PC-3 (cell line): Measurements from ENCODE around the gene MAFF. TPM values are rescaled to one million over a fixed set of nuclear protein-coding genes. Genes with fewer than 3 reads are reported as not detected.

ENCODE experiments used
- ATAC-seq: fragments of 200-7000 bp; cut with Tn5 transposase; 2 replicates; pipeline ENCODE4 v1.9.1; 2020; ENCODE audit warnings: mild to moderate bottlenecking, moderate library complexity
- BruUV-seq: library from RNA; stranded (reverse); fragments of 400-500 nt; replicated peaks from 2 replicates; lab custom pipeline; 2021; lab: Mats Ljungman, UMichigan
- CTCF ChIA-PET: fragments of 300-600 bp; sonication (Branson Sonifier 250); formaldehyde crosslinking; loops from one replicate; lab custom pipeline; 2022; ENCODE audit warnings: antibody characterized with exemption; lab: Charles Lee
- POLR2A ChIA-PET: fragments of 300-600 bp; sonication (Branson Sonifier 250); formaldehyde crosslinking; loops from one replicate; lab custom pipeline; 2022; ENCODE audit warnings: antibody characterized with exemption; ENCODE audit not compliant: unreplicated experiment; lab: Charles Lee
- DNase-seq: peaks from one replicate; pipeline ENCODE4 v3.0.0-alpha.2; 2015
- H2AFZ ChIP-seq: fragments of 300-600 bp; sonication (generic); 2 replicates; pipeline ENCODE4 v1.6.0; 2016; ENCODE audit warnings: antibody characterized with exemption, low read length
- H3F3A ChIP-seq: fragments of 300-600 bp; sonication (generic); one replicate; pipeline ENCODE4 v1.6.0; 2017; ENCODE audit warnings: antibody characterized with exemption, low read length, control low read depth, mild to moderate bottlenecking; ENCODE audit not compliant: unreplicated experiment
- H3K27ac ChIP-seq: fragments of 300-600 bp; sonication (generic); 2 replicates; pipeline ENCODE4 v1.5.1; 2016; ENCODE audit warnings: mild to moderate bottlenecking, low read length
- H3K27me3 ChIP-seq: fragments of 300-600 bp; sonication (generic); 2 replicates; pipeline ENCODE4 v1.6.1; 2016; ENCODE audit warnings: low read length, mixed read lengths
- H3K36me3 ChIP-seq: fragments of 300-600 bp; sonication (generic); 2 replicates; pipeline ENCODE4 v1.6.1; 2016; ENCODE audit warnings: low read depth, mixed run types, low read length, mixed read lengths
- H3K4me1 ChIP-seq: fragments of 300-600 bp; sonication (generic); 2 replicates; pipeline ENCODE4 v1.5.1; 2016; ENCODE audit warnings: low read length; ENCODE audit not compliant: insufficient read depth
- H3K4me2 ChIP-seq: fragments of 300-600 bp; sonication (generic); 2 replicates; pipeline ENCODE4 v1.6.0; 2016; ENCODE audit warnings: low read length
- H3K4me3 ChIP-seq: fragments of 300-600 bp; sonication (generic); 2 replicates; pipeline ENCODE4 v1.5.1; 2016; ENCODE audit warnings: mild to moderate bottlenecking, low read length, mixed read lengths
- H3K79me2 ChIP-seq: fragments of 300-600 bp; sonication (generic); 2 replicates; pipeline ENCODE4 v1.6.1; 2017; ENCODE audit warnings: low read length, mixed read lengths
- H3K9ac ChIP-seq: fragments of 300-600 bp; sonication (generic); 2 replicates; pipeline ENCODE4 v1.6.0; 2016; ENCODE audit warnings: mild to moderate bottlenecking, low read length
- H3K9me2 ChIP-seq: fragments of 300-600 bp; sonication (generic); replicated peaks from 2 replicates; pipeline ENCODE4 v1.6.1; 2016; ENCODE audit warnings: mixed run types, low read length, mixed read lengths
- H3K9me3 ChIP-seq: fragments of 300-600 bp; sonication (generic); 2 replicates; pipeline ENCODE4 v1.6.1; 2016; ENCODE audit warnings: low read length, mixed read lengths
- H4K20me1 ChIP-seq: fragments of 300-600 bp; sonication (generic); 2 replicates; pipeline ENCODE4 v1.6.1; 2016; ENCODE audit warnings: low read length, mixed read lengths
- EZH2 ChIP-seq: fragments of 300-600 bp; sonication (generic); IDR thresholded peaks from one replicate; pipeline ENCODE4 v1.6.1; 2017; ENCODE audit warnings: antibody characterized with exemption, mild to moderate bottlenecking, low read length; ENCODE audit not compliant: unreplicated experiment
- EZH2phosphoT487 ChIP-seq: fragments of 300-600 bp; sonication (generic); IDR thresholded peaks from 2 replicates; pipeline ENCODE4 v1.6.1; 2018; ENCODE audit warnings: mild to moderate bottlenecking, antibody characterized with exemption, low read length, borderline replicate concordance
- intact Hi-C: fragments of 100-400 bp; cut with micrococcal nuclease; formaldehyde crosslinking; loops from 2 replicates; pipeline ENCODE4 v1.9.0; 2023
- total RNA-seq: library from RNA; depleted of rRNA; stranded (reverse); fragments of >200 nt; gene quantifications from 2 replicates; pipeline ENCODE4 v1.2.3, GENCODE V29; 2014
- TF ChIP-seq, protein P1 (sequence below): fragments of 300-600 bp; sonication (generic); conservative IDR thresholded peaks from 2 replicates; pipeline ENCODE4 v1.5.1; 2017; ENCODE audit warnings: antibody characterized with exemption, low read depth, mild to moderate bottlenecking, low read length

Gene MAFF
- total RNA-seq, 1 experiment from 2014 or later, result 72.6 TPM

DNA sequence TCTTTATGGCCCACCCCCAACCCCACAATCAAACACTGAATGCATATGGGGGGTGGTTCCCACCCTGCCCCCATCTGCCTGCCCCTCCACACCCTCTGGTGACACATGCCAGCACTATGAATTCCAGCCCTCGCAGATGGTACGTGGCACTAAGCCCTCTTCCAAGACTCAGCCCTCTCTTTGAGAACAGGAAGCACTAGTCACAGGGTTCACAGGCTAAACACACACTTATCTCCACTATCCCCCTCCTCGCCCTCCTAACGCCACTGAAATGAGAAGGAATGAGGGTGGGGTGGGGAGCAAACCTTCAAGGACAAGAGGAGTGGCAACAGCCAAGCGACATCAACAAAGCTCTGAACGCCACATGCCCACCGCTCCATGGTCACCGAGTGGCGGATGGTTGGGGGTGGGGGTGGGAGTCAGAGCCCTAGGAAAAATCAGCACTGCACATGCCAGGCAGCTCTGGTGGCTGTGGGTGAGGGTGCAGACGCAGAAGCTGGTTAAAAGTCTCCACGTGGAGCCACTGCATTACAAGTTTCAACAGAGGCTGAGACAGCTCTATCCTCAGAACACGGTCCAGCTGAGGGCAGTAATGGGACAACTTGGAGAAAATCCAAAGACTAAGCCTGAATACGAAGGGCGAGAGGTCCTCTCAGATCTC lies 37.4 kb downstream of the MAFF start:
- no peak overlapping the region for H2AFZ ChIP-seq
- peaks cover 31% of the 10 kb centered on the region for H3K79me2 ChIP-seq
- peak overlapping the region; percentile 71 for H3K4me2 ChIP-seq
- no peaks in the 10 kb centered on the region for H3K9me3 ChIP-seq
- H3K9me2 ChIP-seq, result no peaks in the 10 kb centered on the region
- POLR2A ChIA-PET, result interaction anchor here (0.7 kb wide), 1 partner anchor 79 kb away, joined by 13 read pairs; no protein-coding TSS in a partner anchor
- peak overlapping the region; percentile 30; the same call in 1 of the 2 replicates for H3K4me3 ChIP-seq
- CTCF ChIA-PET, result no interaction called here
- peaks cover 57% of the 10 kb centered on the region for H3K4me1 ChIP-seq
- H3F3A ChIP-seq, result no peaks in the 10 kb centered on the region
- no peaks in the 10 kb centered on the region; the same call in 1 of the 2 replicates for H3K36me3 ChIP-seq
- H3K27ac ChIP-seq, result peak overlapping the region; percentile 99
- BruUV-seq, result no TSS peak
- ATAC-seq (peak; percentile 86), DNase-seq (peak; percentile 93)
- no peaks in the 10 kb centered on the region for H3K27me3 ChIP-seq
- TF ChIP-seq, protein P1, sequence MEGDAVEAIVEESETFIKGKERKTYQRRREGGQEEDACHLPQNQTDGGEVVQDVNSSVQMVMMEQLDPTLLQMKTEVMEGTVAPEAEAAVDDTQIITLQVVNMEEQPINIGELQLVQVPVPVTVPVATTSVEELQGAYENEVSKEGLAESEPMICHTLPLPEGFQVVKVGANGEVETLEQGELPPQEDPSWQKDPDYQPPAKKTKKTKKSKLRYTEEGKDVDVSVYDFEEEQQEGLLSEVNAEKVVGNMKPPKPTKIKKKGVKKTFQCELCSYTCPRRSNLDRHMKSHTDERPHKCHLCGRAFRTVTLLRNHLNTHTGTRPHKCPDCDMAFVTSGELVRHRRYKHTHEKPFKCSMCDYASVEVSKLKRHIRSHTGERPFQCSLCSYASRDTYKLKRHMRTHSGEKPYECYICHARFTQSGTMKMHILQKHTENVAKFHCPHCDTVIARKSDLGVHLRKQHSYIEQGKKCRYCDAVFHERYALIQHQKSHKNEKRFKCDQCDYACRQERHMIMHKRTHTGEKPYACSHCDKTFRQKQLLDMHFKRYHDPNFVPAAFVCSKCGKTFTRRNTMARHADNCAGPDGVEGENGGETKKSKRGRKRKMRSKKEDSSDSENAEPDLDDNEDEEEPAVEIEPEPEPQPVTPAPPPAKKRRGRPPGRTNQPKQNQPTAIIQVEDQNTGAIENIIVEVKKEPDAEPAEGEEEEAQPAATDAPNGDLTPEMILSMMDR, result peak; percentile 45; the same call in 1 of the 2 replicates
- no peak for TF ChIP-seq EZH2
- peak overlapping the region; percentile 83 for H3K9ac ChIP-seq
- intact Hi-C loops, result loop anchor here (1.0 to 5.0 kb wide), 2 partner anchors 11 to 78 kb away; partner anchors contain the start of gene CSNK1E
- H4K20me1 ChIP-seq, result no peaks in the 10 kb centered on the region

DNA sequence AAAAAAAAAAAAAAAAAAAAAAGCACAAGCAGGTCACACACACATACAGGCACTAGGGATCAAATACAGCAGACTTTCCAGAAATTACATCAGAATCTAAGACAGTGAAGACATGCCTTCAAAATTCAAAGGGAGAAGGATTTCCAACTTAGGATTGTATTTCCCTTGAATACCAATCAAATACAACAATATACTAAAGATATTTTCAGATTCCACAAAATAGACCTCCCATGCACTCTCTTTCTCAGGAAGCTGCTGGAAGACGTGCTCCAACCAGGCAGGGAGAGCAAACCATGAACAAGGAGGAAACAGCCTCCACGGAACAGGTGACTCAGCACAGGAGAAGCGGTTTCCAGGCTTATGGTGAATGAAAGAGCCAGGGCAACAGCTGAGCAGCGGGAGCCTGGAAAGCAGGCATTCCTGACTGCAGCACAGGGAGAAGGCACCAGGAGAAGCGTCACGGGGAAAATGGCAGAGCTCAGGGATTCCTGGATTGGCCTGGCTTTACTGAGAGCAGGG lies 39.0 kb downstream of the MAFF start:
- Histone ChIP-seq H3K4me3 (no peak overlapping the region), H3K36me3 (no peaks in the 10 kb centered on the region; the same call in 1 of the 2 replicates)

More for the DNA sequence above, 39.0 kb downstream of the MAFF start:
- Histone ChIP-seq H3K9me2 (no peaks in the 10 kb centered on the region), H4K20me1 (no peaks in the 10 kb centered on the region), H3K9me3 (no peaks in the 10 kb centered on the region), H3F3A (no peaks in the 10 kb centered on the region), H3K79me2 (peaks cover 27% of the 10 kb centered on the region), H2AFZ (no peak overlapping the region), H3K27me3 (no peaks in the 10 kb centered on the region), H3K4me2 (peak overlapping the region; percentile 71), H3K4me1 (peaks cover 57% of the 10 kb centered on the region), H3K27ac (peak overlapping the region; percentile 99), H3K9ac (peak overlapping the region; percentile 83)
- BruUV-seq, result no TSS peak
- intact Hi-C loops, result no loop called here
- ChIA-PET CTCF (no interaction called here), POLR2A (interaction anchor here (0.7 kb wide), 1 partner anchor 20 kb away, joined by 3 read pairs; no protein-coding TSS in a partner anchor)
- TF ChIP-seq EZH2phosphoT487, result no peak
- TF ChIP-seq EZH2, result no peak
- TF ChIP-seq, protein P1, result no peak
- peak; percentile 83 for DNase-seq
- ATAC-seq, result peak; percentile 65
